GM23248 (cell line): ENCODE results near the gene MT1G. TPM values are rescaled to one million over a fixed set of nuclear protein-coding genes. Genes with fewer than 3 reads are reported as not detected.

ENCODE experiments used
- DNase-seq: peaks from one replicate; pipeline ENCODE4 v3.0.0-alpha.2; 2015
- H2AFZ ChIP-seq: fragments of 200-600 bp; sonication (generic); 2 replicates; pipeline ENCODE4 v1.6.1; 2016; ENCODE audit warnings: antibody characterized with exemption
- H3F3A ChIP-seq: fragments of 200-600 bp; sonication (generic); 2 replicates; pipeline ENCODE4 v1.6.1; 2016; ENCODE audit warnings: mild to moderate bottlenecking, antibody characterized with exemption, mixed run types; ENCODE audit not compliant: insufficient read depth
- H3K27ac ChIP-seq: fragments of 200-600 bp; sonication (generic); 2 replicates; pipeline ENCODE4 v1.5.1; 2016; ENCODE audit warnings: mild to moderate bottlenecking
- H3K27me3 ChIP-seq: fragments of 200-600 bp; sonication (generic); replicated peaks from 2 replicates; pipeline ENCODE4 v1.6.1; 2016; ENCODE audit warnings: mild to moderate bottlenecking; ENCODE audit not compliant: insufficient read depth
- H3K36me3 ChIP-seq: fragments of 200-600 bp; sonication (generic); 2 replicates; pipeline ENCODE4 v1.6.1; 2016; ENCODE audit warnings: low read depth, mild to moderate bottlenecking
- H3K4me1 ChIP-seq: fragments of 200-600 bp; sonication (generic); 2 replicates; pipeline ENCODE4 v1.6.1; 2016; ENCODE audit warnings: mild to moderate bottlenecking; ENCODE audit not compliant: insufficient read depth
- H3K4me2 ChIP-seq: fragments of 200-600 bp; sonication (generic); one replicate; pipeline ENCODE4 v1.6.1; 2016; ENCODE audit warnings: mild to moderate bottlenecking; ENCODE audit not compliant: unreplicated experiment
- H3K4me3 ChIP-seq: fragments of 200-600 bp; sonication (generic); 2 replicates; pipeline ENCODE4 v1.5.1; 2016; ENCODE audit warnings: mild to moderate bottlenecking
- H3K79me2 ChIP-seq: fragments of 200-600 bp; sonication (generic); 2 replicates; pipeline ENCODE4 v1.6.1; 2016; ENCODE audit warnings: mild to moderate bottlenecking; ENCODE audit not compliant: insufficient read depth
- H3K9ac ChIP-seq: fragments of 200-600 bp; sonication (generic); 2 replicates; pipeline ENCODE4 v1.6.1; 2016; ENCODE audit warnings: mild to moderate bottlenecking
- H3K9me2 ChIP-seq: fragments of 200-600 bp; sonication (generic); 2 replicates; pipeline ENCODE4 v1.6.1; 2016; ENCODE audit warnings: mixed run types, mild to moderate bottlenecking, moderate library complexity; ENCODE audit not compliant: insufficient read depth
- H3K9me3 ChIP-seq: fragments of 200-600 bp; sonication (generic); one replicate; pipeline ENCODE4 v1.6.1; 2017; ENCODE audit warnings: low read depth
- H4K20me1 ChIP-seq: fragments of 200-600 bp; sonication (generic); 2 replicates; pipeline ENCODE4 v1.6.0; 2016; ENCODE audit not compliant: insufficient read depth
- EZH2 ChIP-seq: fragments of 200-600 bp; sonication (generic); IDR thresholded peaks from 2 replicates; pipeline ENCODE4 v1.6.1; 2018; ENCODE audit warnings: antibody characterized with exemption, mild to moderate bottlenecking; ENCODE audit not compliant: insufficient read depth, poor library complexity, severe bottlenecking
- EZH2phosphoT487 ChIP-seq: fragments of 200-600 bp; sonication (generic); IDR thresholded peaks from 2 replicates; pipeline ENCODE4 v1.6.1; 2018; ENCODE audit warnings: antibody characterized with exemption, moderate library complexity, mild to moderate bottlenecking, low read depth; ENCODE audit not compliant: insufficient read depth
- WGBS, 2 experiments: methylation state at CpG; one replicate each; pipeline ENCODE4 v1.1.6; 2015 to 2017; ENCODE audit warnings: low lambda C conversion rate in 2 of 2, low coverage in 1 of 2; ENCODE audit errors: missing lambda C conversion rate in 2 of 2; 5-methylcytosine and 5-hydroxymethylcytosine counted together
- in situ Hi-C: fragments of 300-500 bp; cut with MboI; formaldehyde crosslinking; loops from 2 replicates; pipeline ENCODE4 v1.15.0; 2020
- polyA plus RNA-seq: library from polyadenylated mRNA; unstranded; fragments of >200 nt; fragmentation: Nextera tagmentation; extraction: Ambion mirVana; gene quantifications from 2 replicates; pipeline ENCODE4 v1.2.1, GENCODE V29; 2016
- total RNA-seq: library from RNA; depleted of rRNA; stranded (reverse); fragments of >200 nt; shearing (Covaris generic); gene quantifications from 2 replicates; pipeline ENCODE4 v1.2.3, GENCODE V29; 2014

The MT1G gene
- total and polyA plus RNA-seq, 2 experiments from 2014 or later: 4.4 TPM; not detected in 1

DNA sequence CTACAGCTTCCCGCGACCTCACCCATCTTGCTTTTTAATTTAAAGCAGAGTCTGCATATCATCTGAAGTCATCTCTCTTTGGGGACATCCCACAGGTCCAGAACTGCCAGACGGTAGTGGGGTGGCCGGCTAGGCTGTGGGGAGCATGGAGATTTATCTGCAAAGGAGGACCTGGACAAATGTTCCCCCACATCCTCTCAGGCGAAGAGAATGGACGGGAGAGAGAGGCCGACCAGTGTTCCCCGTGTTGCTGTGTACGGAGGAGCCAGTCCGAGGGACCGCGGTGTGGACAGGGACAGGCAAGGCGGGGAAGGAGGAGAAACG lies 36.1 kb downstream of the MT1G start:
- peaks cover 25% of the 10 kb centered on the region for H3F3A ChIP-seq
- peak overlapping the region; percentile 84 for H3K4me2 ChIP-seq
- H3K9ac ChIP-seq: peak overlapping the region; percentile 69
- H3K9me3 ChIP-seq: no peaks in the 10 kb centered on the region
- no peaks in the 10 kb centered on the region for H4K20me1 ChIP-seq
- no peaks in the 10 kb centered on the region for H3K27me3 ChIP-seq
- peaks cover 4% of the 10 kb centered on the region; the same call in 1 of the 2 replicates for H3K4me1 ChIP-seq
- H3K27ac ChIP-seq: no peak overlapping the region
- H3K36me3 ChIP-seq: no peaks in the 10 kb centered on the region
- TF ChIP-seq EZH2phosphoT487 (no peak), EZH2 (no peak)
- no peaks in the 10 kb centered on the region for H3K79me2 ChIP-seq
- peak overlapping the region; percentile 70 for H3K4me3 ChIP-seq
- WGBS, 2 experiments: 12 to 17% methylated on average over 12 to 14 of the region's 14 CpGs
- in situ Hi-C loops: no loop called here
- H2AFZ ChIP-seq: peak overlapping the region; percentile 91
- H3K9me2 ChIP-seq: no peaks in the 10 kb centered on the region
- DNase-seq: no peak

DNA sequence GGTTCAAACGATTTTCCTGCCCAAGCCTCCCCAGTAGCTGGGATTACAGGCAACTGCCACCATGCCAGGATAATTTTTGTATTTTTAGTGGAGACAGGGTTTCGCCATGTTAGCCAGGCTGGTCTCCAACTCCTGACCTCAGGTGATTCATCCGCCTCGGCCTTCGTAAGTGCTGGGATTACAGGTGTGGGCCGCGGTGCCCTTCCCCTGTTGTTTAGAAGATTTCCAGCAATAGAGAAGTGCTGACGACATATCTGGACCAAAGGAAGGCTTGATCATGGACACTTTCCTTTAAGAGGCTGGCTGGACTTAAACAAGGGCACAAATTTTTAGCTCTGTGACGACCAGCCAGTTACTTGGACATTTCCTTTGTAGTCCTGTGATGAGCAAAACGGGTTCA lies 36.7 kb downstream of the MT1G start:
- 96 to 97% methylated on average over 10 of the region's 10 CpGs for WGBS, 2 experiments
- Histone ChIP-seq H4K20me1 (no peaks in the 10 kb centered on the region), H3K79me2 (peaks cover 6% of the 10 kb centered on the region), H3K36me3 (no peaks in the 10 kb centered on the region), H3K4me3 (no peak overlapping the region), H3K4me2 (no peak overlapping the region), H3F3A (peaks cover 31% of the 10 kb centered on the region), H2AFZ (no peak overlapping the region), H3K9me3 (no peaks in the 10 kb centered on the region), H3K27me3 (no peaks in the 10 kb centered on the region), H3K27ac (no peak overlapping the region), H3K9ac (no peak overlapping the region), H3K4me1 (peaks cover 4% of the 10 kb centered on the region; the same call in 1 of the 2 replicates), H3K9me2 (no peaks in the 10 kb centered on the region)
- TF ChIP-seq EZH2 (no peak), EZH2phosphoT487 (no peak)
- in situ Hi-C loops: no loop called here
- no peak for DNase-seq

GRCh38 chr16:56630134-56630533 lies 37.7 kb downstream of the MT1G start:
- in situ Hi-C loops: no loop called here
- TF ChIP-seq EZH2 (no peak), EZH2phosphoT487 (no peak)

DNA sequence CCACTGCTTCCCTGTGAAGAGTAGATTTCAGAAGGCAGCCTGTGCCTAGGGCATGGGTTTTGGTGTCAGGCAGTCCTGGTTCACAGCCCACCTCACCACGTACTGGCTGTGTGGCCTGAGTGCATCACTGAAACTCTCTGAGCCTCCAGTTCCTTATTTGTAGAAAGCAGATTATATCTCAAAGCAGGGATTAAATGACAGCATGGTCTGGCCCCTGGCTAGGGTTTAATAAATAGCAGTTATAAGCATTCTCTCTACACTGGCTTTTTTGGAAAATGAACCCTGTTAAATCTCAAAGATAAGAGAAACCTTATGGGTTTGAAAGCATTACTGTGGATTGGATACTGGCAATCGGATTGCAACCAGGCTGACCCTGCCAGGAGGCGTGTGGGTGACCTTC lies 38.3 kb downstream of the MT1G start:
- Histone ChIP-seq H4K20me1 (no peaks in the 10 kb centered on the region), H3K9me2 (no peaks in the 10 kb centered on the region), H3K36me3 (no peaks in the 10 kb centered on the region), H3K9ac (no peak overlapping the region), H3K27me3 (no peaks in the 10 kb centered on the region), H3K9me3 (no peaks in the 10 kb centered on the region), H3K79me2 (peaks cover 11% of the 10 kb centered on the region), H3K4me1 (peaks cover 4% of the 10 kb centered on the region; the same call in 1 of the 2 replicates), H2AFZ (no peak overlapping the region), H3K4me3 (no peak overlapping the region), H3F3A (peaks cover 36% of the 10 kb centered on the region), H3K27ac (no peak overlapping the region), H3K4me2 (no peak overlapping the region)
- no peak for DNase-seq
- no peak for TF ChIP-seq EZH2phosphoT487
- TF ChIP-seq EZH2: no peak
- in situ Hi-C loops: no loop called here
- WGBS, 2 experiments: 81 to 85% methylated on average over 3 of the region's 3 CpGs

More at GRCh38 chr16:56630134-56630533, 37.7 kb downstream of the MT1G start:
- 90 to 93% methylated on average over 3 of the region's 3 CpGs for WGBS, 2 experiments
- H3K9me3 ChIP-seq: no peaks in the 10 kb centered on the region
- no peak overlapping the region for H3K27ac ChIP-seq
- no peak overlapping the region for H3K9ac ChIP-seq
- H3K36me3 ChIP-seq: no peaks in the 10 kb centered on the region
- peaks cover 4% of the 10 kb centered on the region; the same call in 1 of the 2 replicates for H3K4me1 ChIP-seq
- H3K4me3 ChIP-seq: no peak overlapping the region
- H3K27me3 ChIP-seq: no peaks in the 10 kb centered on the region
- no peak for DNase-seq
- H2AFZ ChIP-seq: no peak overlapping the region
- peaks cover 11% of the 10 kb centered on the region for H3K79me2 ChIP-seq
- no peak overlapping the region for H3K4me2 ChIP-seq
- peaks cover 36% of the 10 kb centered on the region for H3F3A ChIP-seq
- H3K9me2 ChIP-seq: no peaks in the 10 kb centered on the region
- no peaks in the 10 kb centered on the region for H4K20me1 ChIP-seq
